H1 (cell line): Measurements from ENCODE around the gene PRSS38. TPM values are rescaled to one million over a fixed set of nuclear protein-coding genes. Genes with fewer than 3 reads are reported as not detected.

Experiments
- HDAC2 ChIP-seq, 2 experiments: fragments of 300-600 bp in 1 of 2; sonication (generic) in 1 of 2; IDR thresholded peaks; 2 replicates each; pipeline ENCODE4 v1.6.1; 2011 to 2012; ENCODE audit warnings: low read depth in 2 of 2, low read length in 2 of 2, mild to moderate bottlenecking in 2 of 2, moderate library complexity in 2 of 2, borderline replicate concordance in 1 of 2, inconsistent platforms in 1 of 2
- MAFK ChIP-seq: IDR thresholded peaks from 2 replicates; pipeline ENCODE4 v1.6.1; 2012; ENCODE audit warnings: low read depth, mild to moderate bottlenecking, improper control_type of control experiment, low read length
- SP1 ChIP-seq: IDR thresholded peaks from 2 replicates; pipeline ENCODE4 v1.6.1; 2011; ENCODE audit warnings: low read depth, low read length
- polyA plus RNA-seq, 7 experiments: library from polyadenylated mRNA; depleted of rRNA in 3 of 7; stranded (reverse) in 5 of 7; unstranded in 2 of 7; fragments of >200 nt in 5 of 7; fragments of 200-250 nt in 2 of 7; gene quantifications; 1 replicate in 5 of 7; 2 replicates in 1 of 7; 4 replicates in 1 of 7; pipeline versions ENCODE4 v1.2.1 to v1.2.3, GENCODE V29; 2011 to 2013; ENCODE audit warnings: missing spikeins in 2 of 7, mixed read lengths in 2 of 7
- total RNA-seq: library from RNA; stranded (reverse); fragmentation: NEBNext Ultra II Directional; extraction: Animal tissue kit (Norgen Biotek cat#: 25700); gene quantifications from 2 replicates; pipeline ENCODE4 v1.2.1, GENCODE V29; 2021

Gene PRSS38
- total and polyA plus RNA-seq, 2 of the 8 experiments (the other 6 are each of a cell fraction or from before 2014, with no cell fraction given), result not detected

- TF ChIP-seq HDAC2 (IDR thresholded peaks at IDR 0.05; ENCODE audit: borderline replicate concordance in 1 of 2, low read depth in 2 of 2, low read length in 2 of 2) (no peak), MAFK (no peak), SP1 (no peak)
These were observed 29.6 kb downstream of the PRSS38 start (continued) for GRCh38 chr1:227845147-227845458.
